Smooth muscle cell (in vitro differentiated cells): Measurements from ENCODE around the gene SH2B2. TPM values are rescaled to one million over a fixed set of nuclear protein-coding genes. Genes with fewer than 3 reads are reported as not detected.
"Not testable (repeated sequence)": the region's sequence is repeated elsewhere in the genome, so short reads cannot be mapped to it uniquely, and the experiment has no call there.

ENCODE experiments used
- DNase-seq: peaks from one replicate; lab custom pipeline; 2025; ENCODE audit not compliant: unreplicated experiment; lab: John Stamatoyannopoulos, UW
- H2AFZ ChIP-seq: fragments of 200-600 bp; sonication (generic); 2 replicates; pipeline ENCODE4 v1.6.0; 2016; ENCODE audit warnings: antibody characterized with exemption, low read depth, mild to moderate bottlenecking
- H3F3A ChIP-seq: fragments of 200-600 bp; sonication (generic); 2 replicates; pipeline ENCODE4 v1.6.0; 2017; ENCODE audit warnings: antibody characterized with exemption, low read depth
- H3K27ac ChIP-seq: fragments of 200-600 bp; sonication (generic); 2 replicates; pipeline ENCODE4 v1.5.1; 2016; ENCODE audit warnings: low read depth, mild to moderate bottlenecking
- H3K27me3 ChIP-seq: fragments of 200-600 bp; sonication (generic); 2 replicates; pipeline ENCODE4 v1.6.1; 2016; ENCODE audit warnings: low read depth, mild to moderate bottlenecking
- H3K36me3 ChIP-seq: fragments of 200-600 bp; sonication (generic); 2 replicates; pipeline ENCODE4 v1.5.1; 2016; ENCODE audit warnings: low read depth
- H3K4me1 ChIP-seq: fragments of 200-600 bp; sonication (generic); 2 replicates; pipeline ENCODE4 v1.5.1; 2016; ENCODE audit warnings: low read depth
- H3K4me2 ChIP-seq: fragments of 200-600 bp; sonication (generic); 2 replicates; pipeline ENCODE4 v1.6.0; 2016; ENCODE audit warnings: mild to moderate bottlenecking
- H3K4me3 ChIP-seq: fragments of 200-600 bp; sonication (generic); 2 replicates; pipeline ENCODE4 v1.5.1; 2016; ENCODE audit warnings: mild to moderate bottlenecking
- H3K79me2 ChIP-seq: fragments of 200-600 bp; sonication (generic); 2 replicates; pipeline ENCODE4 v1.6.0; 2016; ENCODE audit warnings: low read depth, mild to moderate bottlenecking
- H3K9ac ChIP-seq: fragments of 200-600 bp; sonication (generic); 2 replicates; pipeline ENCODE4 v1.6.0; 2016; ENCODE audit warnings: low read depth
- H3K9me3 ChIP-seq: fragments of 200-600 bp; sonication (generic); replicated peaks from 2 replicates; pipeline ENCODE4 v1.5.1; 2016; ENCODE audit warnings: low read depth
- H4K20me1 ChIP-seq: fragments of 200-600 bp; sonication (generic); 2 replicates; pipeline ENCODE4 v1.6.0; 2016; ENCODE audit warnings: low read depth
- CTCF ChIP-seq: fragments of 200-600 bp; sonication (generic); IDR thresholded peaks from 2 replicates; pipeline ENCODE4 v1.5.1; 2017; ENCODE audit warnings: borderline replicate concordance, mild to moderate bottlenecking, antibody characterized with exemption; ENCODE audit not compliant: insufficient read depth, poor library complexity, severe bottlenecking
- WGBS: methylation state at CpG from one replicate; pipeline ENCODE4 v1.1.7; 2016; ENCODE audit warnings: low lambda C conversion rate; 5-methylcytosine and 5-hydroxymethylcytosine counted together
- polyA plus RNA-seq: library from polyadenylated mRNA; unstranded; fragments of >200 nt; fragmentation: Nextera tagmentation; extraction: Ambion mirVana; gene quantifications from 2 replicates; pipeline ENCODE4 v1.2.1, GENCODE V29; 2016
- total RNA-seq: library from RNA; depleted of rRNA; stranded (reverse); fragments of >200 nt; gene quantifications from 2 replicates; pipeline ENCODE4 v1.2.3, GENCODE V29; 2014

The SH2B2 gene
- total and polyA plus RNA-seq, 2 experiments from 2014 or later: 8.2 to 12.4 TPM

GRCh38 chr7:102321351-102322201 lies 34.9 kb downstream of the SH2B2 start:
- Histone ChIP-seq H3K79me2 (no peaks in the 10 kb centered on the region), H3K4me3 (no peak overlapping the region), H3K9ac (no peak overlapping the region), H3K4me2 (peak overlapping the region; percentile 60), H3K27ac (no peak overlapping the region), H3K27me3 (no peaks in the 10 kb centered on the region), H3K4me1 (no peaks in the 10 kb centered on the region), H4K20me1 (no peaks in the 10 kb centered on the region), H3K36me3 (no peaks in the 10 kb centered on the region), H3F3A (no peaks in the 10 kb centered on the region), H2AFZ (no peak overlapping the region), H3K9me3 (no peaks in the 10 kb centered on the region)
- no peak for TF ChIP-seq CTCF
- no peak for DNase-seq
- WGBS: 44% methylated on average over 45 of the region's 73 CpGs

DNA sequence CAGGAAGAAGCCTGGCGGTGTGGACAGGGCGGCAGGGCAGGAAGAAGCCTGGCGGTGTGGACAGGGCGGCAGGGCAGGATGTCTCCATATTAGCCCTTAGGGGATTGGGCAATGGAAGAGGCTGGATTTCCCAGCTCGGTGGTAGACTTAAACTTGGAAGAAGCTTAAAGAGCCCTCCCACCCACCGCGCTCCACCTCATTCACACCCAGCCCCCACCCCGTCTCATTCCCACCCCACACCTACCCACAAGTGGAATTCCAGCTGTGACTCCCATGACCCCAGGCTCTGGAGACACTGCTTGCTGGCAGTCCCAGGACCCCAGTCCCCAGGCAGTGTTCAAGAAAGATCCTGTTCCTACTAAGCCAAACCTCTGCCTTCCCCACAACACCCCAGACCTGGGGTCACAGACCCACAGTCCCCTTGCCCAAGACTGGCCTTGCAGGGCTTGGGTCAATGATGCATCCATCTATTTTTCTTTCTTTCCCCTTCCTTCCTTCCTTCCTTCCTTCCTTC lies 35.6 kb downstream of the SH2B2 start:
- no peak for TF ChIP-seq CTCF
- H3K9me3 ChIP-seq: no peaks in the 10 kb centered on the region
- H3K27me3 ChIP-seq: no peaks in the 10 kb centered on the region
- H3K36me3 ChIP-seq: no peaks in the 10 kb centered on the region
- H4K20me1 ChIP-seq: no peaks in the 10 kb centered on the region
- no peak overlapping the region for H3K4me3 ChIP-seq
- H3K4me1 ChIP-seq: no peaks in the 10 kb centered on the region
- no peak overlapping the region for H3K27ac ChIP-seq
- whole genome bisulfite sequencing: 72% methylated on average over 8 of the region's 8 CpGs
- H3K9ac ChIP-seq: no peak overlapping the region
- no peaks in the 10 kb centered on the region for H3F3A ChIP-seq
- no peak overlapping the region for H2AFZ ChIP-seq
- no peaks in the 10 kb centered on the region for H3K79me2 ChIP-seq
- no peak for DNase-seq
- no peak overlapping the region for H3K4me2 ChIP-seq

DNA sequence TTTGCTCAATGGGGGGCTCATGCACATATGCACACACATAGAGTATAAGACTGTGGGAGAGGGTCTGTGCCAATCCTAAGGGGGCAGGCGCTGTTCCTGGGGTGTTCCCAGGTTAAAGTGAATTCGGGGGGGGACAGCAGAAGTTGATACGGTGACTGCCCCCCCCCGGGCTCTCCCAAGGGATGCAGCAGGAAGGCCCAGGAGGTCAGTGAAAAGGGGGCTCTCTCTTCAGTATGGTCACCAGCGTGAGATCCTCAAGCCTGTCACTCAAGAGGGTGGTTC lies 37.2 kb downstream of the SH2B2 start:
- no peaks in the 10 kb centered on the region for H3K36me3 ChIP-seq
- WGBS: 85% methylated on average over 5 of the region's 5 CpGs
- no peak overlapping the region for H3K9ac ChIP-seq
- H3K27ac ChIP-seq: no peak overlapping the region
- H4K20me1 ChIP-seq: no peaks in the 10 kb centered on the region
- H3K4me1 ChIP-seq: no peaks in the 10 kb centered on the region
- no peaks in the 10 kb centered on the region for H3K79me2 ChIP-seq
- H3F3A ChIP-seq: no peaks in the 10 kb centered on the region
- no peak for DNase-seq
- H3K9me3 ChIP-seq: no peaks in the 10 kb centered on the region
- no peak overlapping the region for H2AFZ ChIP-seq
- no peaks in the 10 kb centered on the region for H3K27me3 ChIP-seq
- no peak for TF ChIP-seq CTCF
- H3K4me2 ChIP-seq: no peak overlapping the region
- no peak overlapping the region for H3K4me3 ChIP-seq

GRCh38 chr7:102325106-102325505 lies 38.4 kb downstream of the SH2B2 start:
- H3K9ac ChIP-seq, H3K4me2 ChIP-seq, H3K4me1 ChIP-seq, H3K79me2 ChIP-seq, DNase-seq, H3K9me3 ChIP-seq, H3K27me3 ChIP-seq, H3F3A ChIP-seq, H3K27ac ChIP-seq, H3K4me3 ChIP-seq, H2AFZ ChIP-seq, H3K36me3 ChIP-seq, H4K20me1 ChIP-seq: not testable (repeated sequence)
- 90% methylated on average over 11 of the region's 11 CpGs for WGBS
